ENCODE results near the gene GARIN5B. TPM values are rescaled to one million over a fixed set of nuclear protein-coding genes. Genes with fewer than 3 reads are reported as not detected.
A peak's percentile ranks its signal among the peaks of the same experiment; 100 is the strongest.
"Not testable (repeated sequence)": the region's sequence is repeated elsewhere in the genome, so short reads cannot be mapped to it uniquely, and the experiment has no call there.

Gene GARIN5B
- polyA plus RNA-seq, 1 of the 3 experiments (the other 2 are of a cell fraction), result not detected

DNA sequence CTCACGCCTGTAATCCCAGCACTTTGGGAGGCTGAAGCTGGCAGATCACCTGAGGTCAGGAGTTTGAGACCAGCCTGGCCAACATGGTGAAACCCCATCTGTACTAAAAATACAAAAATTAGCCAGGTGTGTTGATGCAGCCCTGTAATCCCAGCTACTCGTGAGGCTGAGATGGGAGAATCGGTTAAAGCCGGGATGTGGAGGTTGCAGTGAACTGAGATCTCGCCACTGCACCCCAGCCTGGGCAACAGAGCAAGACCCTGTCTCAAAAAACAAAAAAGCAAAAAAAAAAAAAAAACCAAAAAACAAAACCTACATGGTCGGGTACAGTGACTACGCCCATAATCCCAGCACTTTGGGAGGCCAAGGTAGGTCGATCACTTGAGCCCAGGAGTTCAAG lies 46.1 kb upstream of the GARIN5B start:
- not testable (repeated sequence) for H2AFZ ChIP-seq (ENCODE audit: low read depth); H3K9me2 ChIP-seq; H3K9ac ChIP-seq; H3K27me3 ChIP-seq (ENCODE audit: insufficient read depth); H3K9me3 ChIP-seq; H3K27ac ChIP-seq (ENCODE audit: low read depth in 2 of 2, low read length in 1 of 2); H3K4me3 ChIP-seq (ENCODE audit: low read depth in 2 of 2, low read length in 1 of 2); H3K4me2 ChIP-seq; H3F3A ChIP-seq (replicated peaks; ENCODE audit: insufficient read depth); DNase-seq
- ChIA-PET CTCF (interaction anchor here (0.9 to 2.4 kb wide), 5 partner anchors 9 to 268 kb away, joined by 3 to 18 read pairs (median 5); no protein-coding TSS in a partner anchor), POLR2A (interaction anchor here (0.6 to 0.8 kb wide), 2 partner anchors 19 to 70 kb away, joined by 3 read pairs; partner anchors contain the start of gene KMT5C)
- Histone ChIP-seq H3K79me2 (ENCODE audit: insufficient read depth) (peaks cover 33% of the 10 kb centered on the region), H3K36me3 (replicated peaks in 1 of 2; ENCODE audit: control insufficient read depth in 1 of 2, insufficient read depth in 2 of 2, low read length in 1 of 2) (peaks cover 6 to 12% of the 10 kb centered on the region in 2 experiments), H3K4me1 (ENCODE audit: control insufficient read depth in 1 of 2, insufficient read depth in 2 of 2, low read depth in 1 of 2, low read length in 1 of 2) (peaks cover 5 to 21% of the 10 kb centered on the region in 2 experiments; a peak in 3 of 4 replicates), H4K20me1 (ENCODE audit: insufficient read depth) (peaks cover 25% of the 10 kb centered on the region)
- 95% methylated on average over 8 of the region's 8 CpGs for WGBS (ENCODE audit: low lambda C conversion rate)

GRCh38 chr19:55408533-55408872 lies 45.4 kb upstream of the GARIN5B start:
- peaks cover 5 to 21% of the 10 kb centered on the region in 2 experiments; a peak in 3 of 4 replicates for H3K4me1 ChIP-seq (ENCODE audit: control insufficient read depth in 1 of 2, insufficient read depth in 2 of 2, low read depth in 1 of 2, low read length in 1 of 2)
- POLR2A ChIA-PET, result interaction anchor here (0.8 kb wide), 1 partner anchor 69 kb away, joined by 3 read pairs; the partner anchor contains the start of gene KMT5C
- peaks cover 40% of the 10 kb centered on the region for H3K79me2 ChIP-seq (ENCODE audit: insufficient read depth)
- peak overlapping the region; percentile 68 for H3K4me2 ChIP-seq
- no peak for TF ChIP-seq MEF2A (IDR thresholded peaks at IDR 0.05; ENCODE audit: borderline replicate concordance, low read depth)
- TF ChIP-seq NRF1 (IDR thresholded peaks at IDR 0.05; ENCODE audit: low read depth, low read length), result no peak
- H3K4me3 ChIP-seq (ENCODE audit: low read depth in 2 of 2, low read length in 1 of 2), result peak overlapping the region; percentile 33 to 43
- H2AFZ ChIP-seq (ENCODE audit: low read depth), result peak overlapping the region; percentile 87
- DNase-seq, result no peak
- CTCF ChIA-PET, result interaction anchor here (0.7 to 2.4 kb wide), 3 partner anchors 10 to 106 kb away, joined by 3 to 18 read pairs (median 5); no protein-coding TSS in a partner anchor
- H3K36me3 ChIP-seq (replicated peaks in 1 of 2; ENCODE audit: control insufficient read depth in 1 of 2, insufficient read depth in 2 of 2, low read length in 1 of 2), result peaks cover 7 to 12% of the 10 kb centered on the region in 2 experiments
- H4K20me1 ChIP-seq (ENCODE audit: insufficient read depth), result peaks cover 32% of the 10 kb centered on the region
- no peaks in the 10 kb centered on the region for H3K9me3 ChIP-seq
- H3K27me3 ChIP-seq (ENCODE audit: insufficient read depth), result no peaks in the 10 kb centered on the region
- H3K27ac ChIP-seq (ENCODE audit: low read depth in 2 of 2, low read length in 1 of 2), result peak overlapping the region; percentile 98
- H3K9me2 ChIP-seq, result no peaks in the 10 kb centered on the region
- H3F3A ChIP-seq (replicated peaks; ENCODE audit: insufficient read depth), result peaks cover 10% of the 10 kb centered on the region
- peak overlapping the region; percentile 58 for H3K9ac ChIP-seq
- 59% methylated on average over 9 of the region's 9 CpGs for WGBS (ENCODE audit: low lambda C conversion rate)

DNA sequence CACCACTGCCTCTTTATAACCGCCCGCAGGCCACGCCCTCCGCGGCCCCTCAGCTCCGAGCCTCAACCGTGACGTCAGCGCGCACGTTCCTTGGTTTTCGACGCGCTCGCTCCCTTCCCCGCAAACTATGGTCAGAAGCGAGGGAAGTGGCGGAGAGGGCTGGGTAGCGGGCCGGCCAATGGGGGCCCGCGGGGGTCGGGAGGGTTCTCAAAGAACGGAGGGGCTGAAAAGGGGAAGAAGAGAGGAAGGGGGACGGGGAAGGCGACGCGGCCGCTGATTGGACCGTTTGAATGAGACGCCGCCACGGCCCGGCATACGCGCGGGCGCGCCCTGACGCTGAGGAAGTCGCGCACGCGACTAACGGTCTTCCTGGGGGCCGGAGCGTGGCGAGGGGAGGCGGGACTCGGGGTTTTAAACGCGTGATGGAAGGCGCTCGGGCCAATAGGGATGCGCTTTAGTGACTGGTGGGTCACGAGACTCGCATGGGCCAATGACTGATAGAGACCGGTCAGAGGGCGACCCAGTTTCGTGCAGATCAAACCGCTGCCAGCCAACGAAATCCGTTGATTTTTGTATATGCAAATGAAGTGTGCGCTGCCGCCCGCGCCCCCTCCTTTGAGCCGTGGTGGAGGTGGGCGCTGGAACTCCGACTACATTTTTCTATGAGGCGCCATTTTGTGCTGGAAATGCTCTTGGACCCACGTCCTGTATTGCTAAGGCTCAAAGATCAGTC lies 44.9 kb upstream of the GARIN5B start:
- H3K79me2 ChIP-seq (ENCODE audit: insufficient read depth), result peaks cover 46% of the 10 kb centered on the region
- peaks cover 15% of the 10 kb centered on the region for H3F3A ChIP-seq (replicated peaks; ENCODE audit: insufficient read depth)
- H3K9me2 ChIP-seq, result no peaks in the 10 kb centered on the region
- H3K9ac ChIP-seq, result peak overlapping the region; percentile 99
- H3K4me2 ChIP-seq, result peak overlapping the region; percentile 94
- H4K20me1 ChIP-seq (ENCODE audit: insufficient read depth), result peaks cover 38% of the 10 kb centered on the region
- H3K27ac ChIP-seq (ENCODE audit: low read depth in 2 of 2, low read length in 1 of 2), result peak overlapping the region; percentile 98
- peaks cover 8 to 21% of the 10 kb centered on the region in 2 experiments; a peak in 3 of 4 replicates for H3K4me1 ChIP-seq (ENCODE audit: control insufficient read depth in 1 of 2, insufficient read depth in 2 of 2, low read depth in 1 of 2, low read length in 1 of 2)
- no peaks in the 10 kb centered on the region for H3K9me3 ChIP-seq
- POLR2A ChIA-PET, result interaction anchor here (0.6 to 1.9 kb wide), 35 partner anchors 9 to 317 kb away, joined by 3 to 33 read pairs (median 4); partner anchors contain the start of genes FIZ1, IL11, ISOC2 and KMT5C
- H3K36me3 ChIP-seq (replicated peaks in 1 of 2; ENCODE audit: control insufficient read depth in 1 of 2, insufficient read depth in 2 of 2, low read length in 1 of 2), result peaks cover 12 to 18% of the 10 kb centered on the region in 2 experiments
- CTCF ChIA-PET, result interaction anchor here (0.7 to 2.4 kb wide), 5 partner anchors 10 to 267 kb away, joined by 3 to 18 read pairs (median 5); no protein-coding TSS in a partner anchor
- H3K27me3 ChIP-seq (ENCODE audit: insufficient read depth), result no peaks in the 10 kb centered on the region
- H2AFZ ChIP-seq (ENCODE audit: low read depth), result peak overlapping the region; percentile 87
- WGBS (ENCODE audit: low lambda C conversion rate), result 1% methylated on average over 70 of the region's 72 CpGs
- peak overlapping the region; percentile 82 to 85 for H3K4me3 ChIP-seq (ENCODE audit: low read depth in 2 of 2, low read length in 1 of 2)
- peak; percentile 98 for DNase-seq
- TF ChIP-seq TCF12 (IDR thresholded peaks at IDR 0.05), result 0 out of 2 replicates have a peak, but pooled peaks have one; percentile 15
- TF ChIP-seq, protein P1, sequence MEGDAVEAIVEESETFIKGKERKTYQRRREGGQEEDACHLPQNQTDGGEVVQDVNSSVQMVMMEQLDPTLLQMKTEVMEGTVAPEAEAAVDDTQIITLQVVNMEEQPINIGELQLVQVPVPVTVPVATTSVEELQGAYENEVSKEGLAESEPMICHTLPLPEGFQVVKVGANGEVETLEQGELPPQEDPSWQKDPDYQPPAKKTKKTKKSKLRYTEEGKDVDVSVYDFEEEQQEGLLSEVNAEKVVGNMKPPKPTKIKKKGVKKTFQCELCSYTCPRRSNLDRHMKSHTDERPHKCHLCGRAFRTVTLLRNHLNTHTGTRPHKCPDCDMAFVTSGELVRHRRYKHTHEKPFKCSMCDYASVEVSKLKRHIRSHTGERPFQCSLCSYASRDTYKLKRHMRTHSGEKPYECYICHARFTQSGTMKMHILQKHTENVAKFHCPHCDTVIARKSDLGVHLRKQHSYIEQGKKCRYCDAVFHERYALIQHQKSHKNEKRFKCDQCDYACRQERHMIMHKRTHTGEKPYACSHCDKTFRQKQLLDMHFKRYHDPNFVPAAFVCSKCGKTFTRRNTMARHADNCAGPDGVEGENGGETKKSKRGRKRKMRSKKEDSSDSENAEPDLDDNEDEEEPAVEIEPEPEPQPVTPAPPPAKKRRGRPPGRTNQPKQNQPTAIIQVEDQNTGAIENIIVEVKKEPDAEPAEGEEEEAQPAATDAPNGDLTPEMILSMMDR (IDR thresholded peaks at IDR 0.05), result no peak
- TF ChIP-seq NRF1 (IDR thresholded peaks at IDR 0.05; ENCODE audit: low read depth, low read length), result peak; percentile 35
- TF ChIP-seq, protein P2, sequence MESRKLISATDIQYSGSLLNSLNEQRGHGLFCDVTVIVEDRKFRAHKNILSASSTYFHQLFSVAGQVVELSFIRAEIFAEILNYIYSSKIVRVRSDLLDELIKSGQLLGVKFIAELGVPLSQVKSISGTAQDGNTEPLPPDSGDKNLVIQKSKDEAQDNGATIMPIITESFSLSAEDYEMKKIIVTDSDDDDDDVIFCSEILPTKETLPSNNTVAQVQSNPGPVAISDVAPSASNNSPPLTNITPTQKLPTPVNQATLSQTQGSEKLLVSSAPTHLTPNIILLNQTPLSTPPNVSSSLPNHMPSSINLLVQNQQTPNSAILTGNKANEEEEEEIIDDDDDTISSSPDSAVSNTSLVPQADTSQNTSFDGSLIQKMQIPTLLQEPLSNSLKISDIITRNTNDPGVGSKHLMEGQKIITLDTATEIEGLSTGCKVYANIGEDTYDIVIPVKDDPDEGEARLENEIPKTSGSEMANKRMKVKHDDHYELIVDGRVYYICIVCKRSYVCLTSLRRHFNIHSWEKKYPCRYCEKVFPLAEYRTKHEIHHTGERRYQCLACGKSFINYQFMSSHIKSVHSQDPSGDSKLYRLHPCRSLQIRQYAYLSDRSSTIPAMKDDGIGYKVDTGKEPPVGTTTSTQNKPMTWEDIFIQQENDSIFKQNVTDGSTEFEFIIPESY (IDR thresholded peaks at IDR 0.05; ENCODE audit: borderline replicate concordance, low read depth), result no peak
- TF ChIP-seq USF2 (IDR thresholded peaks at IDR 0.05; ENCODE audit: borderline replicate concordance, low read depth, low read length), result peak; percentile 76; the same call in 1 of the 2 replicates
- no peak for TF ChIP-seq GATA2 (CRISPR knock-in tag; IDR thresholded peaks at IDR 0.05)
- TF ChIP-seq CHD2 (IDR thresholded peaks at IDR 0.05; ENCODE audit: low read length, partially characterized antibody), result no peak
- TF ChIP-seq TEAD4 (IDR thresholded peaks at IDR 0.05; ENCODE audit: borderline replicate concordance, insufficient read depth), result no peak
- peak; percentile 58; the same call in 1 of the 2 replicates for TF ChIP-seq GABPA (IDR thresholded peaks at IDR 0.05; ENCODE audit: low read depth)
- peak; percentile 88 for TF ChIP-seq YY1 (IDR thresholded peaks at IDR 0.05; ENCODE audit: low read depth)
